NCI-H345 treated with DMSO at 0.1 percent for 48 hours (cell line): ENCODE measurements around the gene ZC3H18.
"Not testable (repeated sequence)": the region's sequence is repeated elsewhere in the genome, so short reads cannot be mapped to it uniquely, and the experiment has no call there.

ENCODE experiments used
- DNase-seq: peaks from one replicate; lab custom pipeline; 2025; ENCODE audit not compliant: unreplicated experiment; lab: John Stamatoyannopoulos, UW

Gene ZC3H18

DNA sequence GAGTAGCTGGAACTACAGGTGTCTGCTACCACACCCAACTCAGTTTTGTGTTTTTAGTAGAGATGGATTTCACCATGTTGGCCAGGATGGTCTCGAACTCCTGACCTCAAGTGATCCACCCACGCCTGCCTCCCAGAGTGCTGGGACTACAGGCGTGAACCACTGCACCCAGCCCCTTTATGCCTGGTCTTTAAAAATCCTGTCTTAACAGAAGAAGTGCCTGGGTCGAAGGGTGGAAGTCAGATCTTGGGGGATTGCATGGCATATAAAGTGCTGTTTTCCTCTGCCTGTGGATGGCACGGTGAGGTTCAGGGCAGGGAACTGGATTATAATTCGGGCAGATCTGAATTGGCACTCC is 30.3 kb downstream of the ZC3H18 start:
- DNase-seq, result no peak

GRCh38 chr16:88601313-88602036 is 31.3 kb downstream of the ZC3H18 start:
- DNase-seq, result no peak

DNA sequence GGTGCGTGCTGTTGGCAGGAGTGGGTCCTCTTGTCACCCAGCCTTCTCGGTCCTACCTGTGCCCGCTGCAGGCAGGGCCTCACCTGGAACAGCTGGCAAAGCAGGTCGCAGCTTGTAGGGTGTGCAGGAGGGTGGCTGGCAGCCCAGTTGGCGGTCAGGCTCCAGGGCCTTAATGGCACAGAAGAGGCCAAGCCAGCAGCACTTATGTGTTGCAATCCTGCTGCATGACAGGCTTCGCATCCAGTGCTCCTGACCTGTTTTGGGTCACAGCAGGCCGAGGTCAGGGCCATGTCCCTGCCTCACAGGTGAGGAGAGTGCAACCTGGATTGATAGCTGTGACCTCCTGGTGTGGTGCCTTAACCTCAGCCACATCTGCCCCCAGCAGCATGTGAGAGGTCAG is 31.9 kb downstream of the ZC3H18 start:
- DNase-seq, result no peak

GRCh38 chr16:88605186-88606147 is 35.3 kb downstream of the ZC3H18 start:
- no peak for DNase-seq

- no peak for DNase-seq
Observed at GRCh38 chr16:88606148-88606757, 36.0 kb downstream of the ZC3H18 start.

DNA sequence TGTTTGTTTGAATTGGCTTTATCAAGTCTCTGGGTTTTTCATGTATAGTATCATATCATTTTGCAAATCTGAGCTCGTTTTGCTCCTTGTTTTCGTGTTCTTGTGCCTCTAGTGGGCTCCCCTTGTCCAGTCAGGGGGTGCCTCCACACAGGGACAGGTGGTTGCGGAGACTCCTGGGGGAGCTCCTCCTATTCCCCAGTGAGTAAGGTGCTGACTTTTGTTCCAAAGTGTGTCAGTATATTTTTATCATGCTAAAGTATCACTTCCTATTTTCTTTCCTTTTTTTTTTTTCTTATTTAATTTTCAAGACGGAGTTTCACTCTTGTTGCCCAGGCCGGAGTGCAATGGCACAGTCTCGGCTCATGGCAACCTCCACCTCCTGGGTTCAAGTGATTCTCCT is 37.9 kb downstream of the ZC3H18 start:
- no peak for DNase-seq

DNA sequence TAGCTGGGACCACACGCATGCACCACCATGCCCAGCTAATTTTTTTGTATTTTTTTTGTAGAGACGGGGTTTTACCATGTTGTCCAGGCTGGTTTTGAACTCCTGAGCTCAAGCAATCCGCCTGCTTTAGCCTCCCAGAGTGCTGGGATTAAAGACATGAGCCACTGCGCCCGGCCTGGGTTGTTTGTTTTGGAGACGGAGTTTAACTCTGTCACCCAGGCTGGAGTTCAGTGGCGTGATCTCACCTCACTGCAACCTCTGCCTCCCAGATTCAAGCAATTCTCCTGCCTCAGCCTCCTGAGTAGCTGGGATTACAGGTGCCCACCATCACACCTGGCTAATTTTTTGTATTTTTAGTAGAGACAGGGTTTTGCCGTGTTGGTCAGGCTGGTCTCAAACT is 39.2 kb downstream of the ZC3H18 start:
- DNase-seq, result not testable (repeated sequence)

DNA sequence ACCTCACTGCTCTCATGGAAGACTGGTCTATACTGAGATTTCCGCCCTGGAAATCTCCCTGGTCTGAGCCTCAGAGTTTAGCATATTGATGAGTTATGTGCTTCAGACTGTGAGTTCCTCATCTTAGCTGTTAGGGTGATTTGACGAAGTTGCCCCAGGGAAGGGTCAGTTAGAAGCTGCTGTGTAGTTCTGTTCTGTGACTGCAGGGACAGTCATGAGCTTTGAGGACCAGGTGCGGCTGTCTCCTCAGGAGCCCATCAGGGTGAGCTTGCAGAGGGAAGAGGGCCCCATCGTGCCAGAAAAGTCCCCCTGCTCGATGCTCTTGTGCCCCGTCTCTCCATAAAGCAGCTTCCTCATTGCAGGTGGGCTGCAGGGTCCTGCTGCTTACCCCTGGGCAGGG is 39.9 kb downstream of the ZC3H18 start:
- DNase-seq, result no peak

- DNase-seq, result no peak
Observed at GRCh38 chr16:88610909-88611812, 41.0 kb downstream of the ZC3H18 start.

- DNase-seq, result no peak
Observed at GRCh38 chr16:88613293-88613692, 43.1 kb downstream of the ZC3H18 start.

DNA sequence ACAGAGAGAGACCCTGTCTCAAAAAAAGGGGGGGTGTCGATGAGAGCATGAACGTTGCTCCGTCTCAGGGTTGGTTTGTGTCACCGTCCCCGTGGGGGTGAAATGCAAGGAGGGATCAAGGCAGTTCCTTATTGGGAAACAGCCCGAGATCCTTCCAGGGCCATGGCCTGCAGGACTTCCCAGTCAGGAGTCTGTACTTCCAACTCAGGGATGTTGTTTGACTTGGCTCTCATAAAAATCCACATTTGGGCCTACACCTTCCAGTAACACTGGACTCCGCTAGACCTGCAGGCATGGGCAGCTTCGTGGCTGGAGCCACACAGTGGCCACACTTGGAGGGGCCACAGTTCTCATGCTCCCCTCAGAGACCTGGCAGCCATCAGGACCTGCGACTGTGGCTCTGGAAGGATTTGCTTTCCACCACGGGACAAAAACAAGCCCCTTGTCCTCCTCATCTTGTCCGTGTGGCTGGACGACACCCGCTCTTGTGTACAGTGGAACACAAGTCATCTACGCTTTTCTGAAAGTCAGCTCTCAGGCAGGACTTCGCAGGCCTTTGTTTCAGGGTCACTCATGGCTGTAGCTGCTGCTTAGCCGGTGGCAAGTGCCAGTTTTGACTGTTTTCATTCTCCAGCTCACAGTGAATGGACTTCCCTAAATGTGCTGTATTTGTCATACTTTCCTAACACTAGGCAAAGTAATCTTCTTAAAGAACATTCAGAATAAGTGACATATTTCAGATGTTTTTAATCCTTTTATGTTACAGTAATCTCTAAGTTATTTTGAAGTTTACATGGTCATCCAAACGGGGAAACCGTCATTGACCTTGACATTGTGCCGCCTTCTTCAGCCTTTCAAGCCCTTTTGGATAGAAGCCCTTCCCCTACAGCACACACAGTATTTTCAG is 44.0 kb downstream of the ZC3H18 start:
- no peak for DNase-seq

DNA sequence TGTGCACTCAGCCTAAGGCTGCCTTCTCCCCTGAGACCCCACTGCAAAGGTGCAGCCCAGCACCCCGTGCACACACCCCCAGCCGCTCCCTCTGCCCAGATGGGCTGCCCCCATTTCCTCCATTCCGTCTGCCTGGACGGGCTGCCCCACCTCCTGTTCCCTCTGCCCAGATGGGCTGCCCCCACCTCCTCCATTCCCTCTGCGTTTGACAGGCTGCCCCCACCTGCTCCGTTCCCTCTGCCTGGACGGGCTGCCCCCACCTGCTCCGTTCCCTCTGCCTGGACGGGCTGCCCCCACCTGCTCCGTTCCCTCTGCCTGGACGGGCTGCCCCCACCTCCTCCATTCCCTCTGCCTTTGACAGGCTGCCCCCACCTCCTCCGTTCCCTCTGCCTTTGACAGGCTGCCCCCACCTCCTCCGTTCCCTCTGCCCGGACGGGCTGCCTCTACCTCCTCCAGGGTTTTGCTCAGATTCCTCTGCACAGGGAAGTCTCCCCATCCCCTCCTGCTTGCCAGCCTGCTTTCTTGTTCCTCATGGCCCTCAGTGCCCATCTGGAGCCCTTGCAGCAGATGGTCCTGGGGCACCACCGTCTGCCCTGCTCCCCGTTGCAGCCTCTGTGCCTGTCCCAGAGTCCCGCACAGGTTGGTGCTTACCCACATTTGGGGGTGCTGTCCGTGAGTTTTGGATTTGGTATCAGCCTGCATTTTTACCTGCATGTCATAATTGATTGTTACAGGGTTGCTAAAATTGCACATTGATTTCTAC is 44.8 kb downstream of the ZC3H18 start:
- DNase-seq, result no peak

DNA sequence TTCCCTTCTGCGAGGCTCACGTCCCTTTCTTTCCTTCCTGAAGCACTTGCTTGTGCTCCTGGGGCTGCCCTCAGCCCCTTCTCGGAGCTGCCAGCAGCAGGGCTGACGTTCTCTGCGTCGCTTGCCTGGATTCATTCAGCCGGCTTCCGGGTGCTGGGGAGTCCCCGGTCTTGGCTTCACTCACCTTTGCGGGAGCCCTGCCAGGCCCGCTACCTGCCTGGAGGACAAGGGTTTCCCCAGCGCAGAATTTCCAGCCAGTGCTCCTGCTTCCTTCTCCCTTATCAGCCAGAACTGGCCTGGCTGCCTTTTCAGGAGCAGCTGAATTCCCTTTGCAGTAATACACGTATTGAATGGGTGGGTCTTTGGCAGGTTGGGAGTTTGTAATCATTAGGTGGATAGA is 46.1 kb downstream of the ZC3H18 start:
- DNase-seq, result no peak

DNA sequence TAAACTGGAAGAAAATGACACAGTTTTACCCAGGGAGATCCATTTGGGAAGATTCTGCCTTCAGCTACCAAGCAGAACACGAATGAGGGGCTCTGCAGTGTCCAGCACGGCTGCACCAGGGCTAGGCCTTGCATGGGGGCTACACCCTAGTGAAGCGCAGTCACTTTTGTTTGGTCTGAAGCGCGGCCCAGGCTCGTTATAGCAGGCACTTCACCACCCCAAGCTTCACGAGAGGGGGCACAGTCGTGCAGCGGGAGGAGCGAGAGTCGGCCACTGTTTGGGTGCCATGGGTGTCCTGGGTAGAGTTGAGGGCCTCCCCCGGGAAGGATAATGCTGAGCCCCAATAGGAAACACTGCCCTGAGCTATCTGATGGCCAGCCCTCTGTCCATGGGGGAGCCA is 46.5 kb downstream of the ZC3H18 start:
- DNase-seq, result no peak

GRCh38 chr16:88617268-88618031 is 47.2 kb downstream of the ZC3H18 start:
- DNase-seq, result peak; percentile 30

GRCh38 chr16:88618182-88618955 is 48.2 kb downstream of the ZC3H18 start:
- no peak for DNase-seq

GRCh38 chr16:88618956-88619667 is 48.9 kb downstream of the ZC3H18 start:
- no peak for DNase-seq
